GM19372 (cell line): ENCODE results near the gene TUBG1.
A peak's percentile ranks its signal among the peaks of the same experiment; 100 is the strongest.
"Not testable (repeated sequence)": the region's sequence is repeated elsewhere in the genome, so short reads cannot be mapped to it uniquely, and the experiment has no call there.

ENCODE experiments used
- ATAC-seq: cut with Tn5 transposase; IDR thresholded peaks from one replicate; pipeline ENCODE4 v1.9.1; 2021; ENCODE audit warnings: mild to moderate bottlenecking, low read depth, moderate library complexity; ENCODE audit not compliant: unreplicated experiment

TUBG1 gene

GRCh38 chr17:42621987-42622386 lies 12.5 kb downstream of the TUBG1 start:
- ATAC-seq, result not testable (repeated sequence)

- ATAC-seq, result no peak
These were observed 13.8 kb downstream of the TUBG1 start for GRCh38 chr17:42623271-42623670.

- ATAC-seq, result no peak
These were observed 14.5 kb downstream of the TUBG1 start for GRCh38 chr17:42623732-42624596.

GRCh38 chr17:42627032-42627764 lies 17.7 kb downstream of the TUBG1 start:
- not testable (repeated sequence) for ATAC-seq

GRCh38 chr17:42629411-42630009 lies 20.0 kb downstream of the TUBG1 start:
- ATAC-seq, result no peak

GRCh38 chr17:42632949-42633444 lies 23.5 kb downstream of the TUBG1 start:
- ATAC-seq, result no peak

GRCh38 chr17:42639525-42640113 lies 30.1 kb downstream of the TUBG1 start:
- ATAC-seq, result no peak

- ATAC-seq, result no peak
These were observed 30.6 kb downstream of the TUBG1 start for GRCh38 chr17:42640121-42640520.

- no peak for ATAC-seq
These were observed 32.9 kb downstream of the TUBG1 start for GRCh38 chr17:42642336-42642735.

GRCh38 chr17:42647778-42648177 lies 38.3 kb downstream of the TUBG1 start:
- ATAC-seq, result no peak

GRCh38 chr17:42651392-42651791 lies 41.9 kb downstream of the TUBG1 start:
- ATAC-seq, result no peak

- no peak for ATAC-seq
These were observed 44.0 kb downstream of the TUBG1 start for GRCh38 chr17:42653179-42654124.

- no peak for ATAC-seq
These were observed 46.0 kb downstream of the TUBG1 start for GRCh38 chr17:42655528-42655927.

- ATAC-seq, result no peak
These were observed 48.5 kb downstream of the TUBG1 start for GRCh38 chr17:42657824-42658588.

- ATAC-seq, result peak; percentile 52
These were observed 49.8 kb downstream of the TUBG1 start, which contains the start of gene TUBG2 for GRCh38 chr17:42659079-42659931. TUBG2 (plus strand) TSS chr17:42659284; CDS start chr17:42659504, 220 bp downstream.

- not testable (repeated sequence) for ATAC-seq
These were observed 50.4 kb downstream of the TUBG1 start for GRCh38 chr17:42659932-42660274.

- ATAC-seq, result no peak
These were observed 51.3 kb downstream of the TUBG1 start for GRCh38 chr17:42660692-42661345.
